CD4-positive, CD25-positive, alpha-beta regulatory T cell (primary cell): ENCODE results near the gene KRTAP20-1. TPM values are rescaled to one million over a fixed set of nuclear protein-coding genes. Genes with fewer than 3 reads are reported as not detected.

Source experiments
- ATAC-seq, 2 donors: fragments of 150-1000 bp; cut with Tn5 transposase; one replicate each; pipeline ENCODE4 v1.10.0; 2021; ENCODE audit warnings: low read depth in 2 of 2, moderate number of reproducible peaks in 2 of 2, moderate library complexity in 1 of 2
- DNase-seq, 3 donors: peaks; one replicate each; pipeline versions ENCODE4 v3.0.0 to v3.0.0-alpha.2; 2012 to 2022; ENCODE audit warnings: mixed read lengths in 1 of 3
- H3K27ac ChIP-seq: one replicate; pipeline ENCODE4 v1.7.0; 2013; ENCODE audit warnings: mild to moderate bottlenecking, low read length; ENCODE audit not compliant: insufficient read depth, poor library complexity, severe bottlenecking
- H3K27me3 ChIP-seq: one replicate; pipeline ENCODE4 v1.7.0; 2013; ENCODE audit warnings: low read length; ENCODE audit not compliant: control insufficient read depth, insufficient read depth
- H3K36me3 ChIP-seq: one replicate; pipeline ENCODE4 v1.7.0; 2013; ENCODE audit warnings: mild to moderate bottlenecking, low read length, moderate library complexity; ENCODE audit not compliant: control insufficient read depth, insufficient read depth
- H3K4me1 ChIP-seq: 2 replicates; pipeline ENCODE4 v1.7.0; 2013; ENCODE audit warnings: mild to moderate bottlenecking, low read length; ENCODE audit not compliant: insufficient read depth, control insufficient read depth, poor library complexity, severe bottlenecking
- H3K4me3 ChIP-seq: one replicate; pipeline ENCODE4 v1.7.0; 2013; ENCODE audit warnings: low read depth, mild to moderate bottlenecking, low read length, moderate library complexity
- H3K9me3 ChIP-seq, 2 experiments: 1 replicate in 1 of 2; 2 replicates in 1 of 2; pipeline ENCODE4 v1.7.0; 2013; ENCODE audit warnings: low read length in 2 of 2, mild to moderate bottlenecking in 1 of 2, moderate library complexity in 1 of 2; ENCODE audit not compliant: control insufficient read depth in 2 of 2
- H3K27ac Mint-ChIP-seq, 3 donors: one replicate each; pipeline ENCODE4 v1.8.0; 2020 to 2022; ENCODE audit warnings: mild to moderate bottlenecking in 3 of 3, mixed read lengths in 3 of 3, moderate library complexity in 2 of 3
- H3K27me3 Mint-ChIP-seq: one replicate; pipeline ENCODE4 v1.8.0; 2022; ENCODE audit warnings: mild to moderate bottlenecking, mixed read lengths
- H3K36me3 Mint-ChIP-seq: one replicate; pipeline ENCODE4 v1.8.0; 2020; ENCODE audit warnings: mixed read lengths
- H3K4me1 Mint-ChIP-seq, 4 donors: one replicate each; pipeline ENCODE4 v1.8.0; 2020 to 2022; ENCODE audit warnings: mixed read lengths in 4 of 4, mild to moderate bottlenecking in 1 of 4
- H3K4me3 Mint-ChIP-seq, 4 donors: one replicate each; pipeline ENCODE4 v1.8.0; 2020 to 2022; ENCODE audit warnings: mild to moderate bottlenecking in 4 of 4, mixed read lengths in 4 of 4, moderate library complexity in 3 of 4
- H3K9me3 Mint-ChIP-seq, 7 donors: one replicate each; pipeline ENCODE4 v1.8.0; 2020 to 2022; ENCODE audit warnings: mixed read lengths in 7 of 7, mild to moderate bottlenecking in 3 of 7, moderate library complexity in 2 of 7
- polyA plus RNA-seq, 4 donors: library from polyadenylated mRNA; unstranded; fragments of 300-500 nt; fragmentation: Illumina TruSeq; gene quantifications; one replicate each; pipeline ENCODE4 v1.2.3, GENCODE V29; 2021
- total RNA-seq: library from RNA; stranded (reverse); gene quantifications from one replicate; pipeline ENCODE4 v1.2.3, GENCODE V29; 2022

Gene KRTAP20-1
- total and polyA plus RNA-seq, 5 donors from 2014 or later = not detected

DNA sequence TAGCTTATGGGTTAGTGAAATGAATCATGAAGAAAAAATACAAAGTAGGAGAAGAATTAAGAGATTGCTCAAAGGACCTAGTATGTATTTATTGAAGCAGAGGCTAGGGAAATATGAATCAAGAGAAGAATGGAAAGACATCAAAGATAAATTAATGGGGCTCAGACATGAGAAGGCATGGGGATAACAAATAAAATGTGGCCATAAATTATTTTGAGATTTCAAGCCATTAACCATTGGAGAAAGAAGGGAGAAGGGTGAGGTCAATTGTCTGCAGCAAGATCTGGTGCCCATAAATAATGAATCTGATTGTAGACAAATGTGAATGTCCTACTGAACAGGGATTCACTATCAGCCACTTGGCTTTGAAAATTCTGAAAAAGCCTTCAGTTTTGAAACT is 36.7 kb downstream of the KRTAP20-1 start:
- H3K27me3 ChIP-seq = no peaks in the 10 kb centered on the region
- ATAC-seq (no peak), DNase-seq (no peak)
- Mint-ChIP-seq H3K4me3 (no peak overlapping the region), H3K36me3 (no peaks in the 10 kb centered on the region), H3K27me3 (no peaks in the 10 kb centered on the region), H3K4me1 (no peaks in the 10 kb centered on the region), H3K9me3 (peaks cover 0 to 7% (median 0%) of the 10 kb centered on the region in 7 donors), H3K27ac (no peak overlapping the region)
- no peaks in the 10 kb centered on the region for H3K9me3 ChIP-seq
- no peaks in the 10 kb centered on the region for H3K36me3 ChIP-seq
- H3K27ac ChIP-seq = no peak overlapping the region
- H3K4me1 ChIP-seq = no peaks in the 10 kb centered on the region
- H3K4me3 ChIP-seq = no peak overlapping the region

Other genes with a start within 250 kb of the KRTAP20-1 start
- gene KRTAP13-2, start 244.2 kb upstream of the KRTAP20-1 start, total RNA-seq = not detected
- gene KRTAP13-2, start 244.2 kb upstream of the KRTAP20-1 start, polyA plus RNA-seq = not detected
- not detected for gene KRTAP13-1, start 220.4 kb upstream of the KRTAP20-1 start, total RNA-seq
- gene KRTAP13-1, start 220.4 kb upstream of the KRTAP20-1 start, polyA plus RNA-seq = not detected
- gene KRTAP13-3, start 190.5 kb upstream of the KRTAP20-1 start, total RNA-seq = not detected
- gene KRTAP13-3, start 190.5 kb upstream of the KRTAP20-1 start, polyA plus RNA-seq = not detected
- gene KRTAP13-4, start 186.2 kb upstream of the KRTAP20-1 start, total RNA-seq = not detected
- not detected for gene KRTAP13-4, start 186.2 kb upstream of the KRTAP20-1 start, polyA plus RNA-seq
- not detected for gene KRTAP15-1, start 176.2 kb upstream of the KRTAP20-1 start, total RNA-seq
- gene KRTAP15-1, start 176.2 kb upstream of the KRTAP20-1 start, polyA plus RNA-seq = not detected
- gene KRTAP19-1, start 136.1 kb upstream of the KRTAP20-1 start, total RNA-seq = not detected
- gene KRTAP19-1, start 136.1 kb upstream of the KRTAP20-1 start, polyA plus RNA-seq = not detected
- not detected for gene KRTAP19-2, start 129.0 kb upstream of the KRTAP20-1 start, total RNA-seq
- gene KRTAP19-2, start 129.0 kb upstream of the KRTAP20-1 start, polyA plus RNA-seq = not detected
- gene KRTAP19-3, start 124.4 kb upstream of the KRTAP20-1 start, total RNA-seq = not detected
- gene KRTAP19-3, start 124.4 kb upstream of the KRTAP20-1 start, polyA plus RNA-seq = not detected
- gene KRTAP19-4, start 119.3 kb upstream of the KRTAP20-1 start, total RNA-seq = not detected
- not detected for gene KRTAP19-4, start 119.3 kb upstream of the KRTAP20-1 start, polyA plus RNA-seq
- gene KRTAP19-5, start 114.3 kb upstream of the KRTAP20-1 start, total RNA-seq = not detected
- not detected for gene KRTAP19-5, start 114.3 kb upstream of the KRTAP20-1 start, polyA plus RNA-seq
- not detected for gene KRTAP19-6, start 74.6 kb upstream of the KRTAP20-1 start, total RNA-seq
- not detected for gene KRTAP19-6, start 74.6 kb upstream of the KRTAP20-1 start, polyA plus RNA-seq
- not detected for gene KRTAP19-7, start 55.1 kb upstream of the KRTAP20-1 start, total RNA-seq
- not detected for gene KRTAP19-7, start 55.1 kb upstream of the KRTAP20-1 start, polyA plus RNA-seq
- not detected for gene KRTAP22-2, start 26.0 kb upstream of the KRTAP20-1 start, total RNA-seq
- not detected for gene KRTAP22-2, start 26.0 kb upstream of the KRTAP20-1 start, polyA plus RNA-seq
- not detected for gene KRTAP6-3, start 24.0 kb upstream of the KRTAP20-1 start, total RNA-seq
- not detected for gene KRTAP6-3, start 24.0 kb upstream of the KRTAP20-1 start, polyA plus RNA-seq
- gene KRTAP6-2, start 17.5 kb upstream of the KRTAP20-1 start, total RNA-seq = not detected
- gene KRTAP6-2, start 17.5 kb upstream of the KRTAP20-1 start, polyA plus RNA-seq = not detected
- not detected for gene KRTAP22-1, start 15.3 kb upstream of the KRTAP20-1 start, total RNA-seq
- gene KRTAP22-1, start 15.3 kb upstream of the KRTAP20-1 start, polyA plus RNA-seq = not detected
- gene KRTAP6-1, start 2.5 kb upstream of the KRTAP20-1 start, total RNA-seq = not detected
- not detected for gene KRTAP6-1, start 2.5 kb upstream of the KRTAP20-1 start, polyA plus RNA-seq
- gene KRTAP20-4, start 4.2 kb downstream of the KRTAP20-1 start, total RNA-seq = not detected
- not detected for gene KRTAP20-4, start 4.2 kb downstream of the KRTAP20-1 start, polyA plus RNA-seq
- not detected for gene KRTAP20-2, start 18.8 kb downstream of the KRTAP20-1 start, total RNA-seq
- not detected for gene KRTAP20-2, start 18.8 kb downstream of the KRTAP20-1 start, polyA plus RNA-seq
- not detected for gene KRTAP20-3, start 26.4 kb downstream of the KRTAP20-1 start, total RNA-seq
- not detected for gene KRTAP20-3, start 26.4 kb downstream of the KRTAP20-1 start, polyA plus RNA-seq
- gene KRTAP21-3, start 102.4 kb downstream of the KRTAP20-1 start, total RNA-seq = not detected
- gene KRTAP21-3, start 102.4 kb downstream of the KRTAP20-1 start, polyA plus RNA-seq = not detected
- not detected for gene KRTAP21-2, start 130.8 kb downstream of the KRTAP20-1 start, total RNA-seq
- gene KRTAP21-2, start 130.8 kb downstream of the KRTAP20-1 start, polyA plus RNA-seq = not detected
- not detected for gene KRTAP21-1, start 139.0 kb downstream of the KRTAP20-1 start, total RNA-seq
- not detected for gene KRTAP21-1, start 139.0 kb downstream of the KRTAP20-1 start, polyA plus RNA-seq
- gene KRTAP8-1, start 196.8 kb downstream of the KRTAP20-1 start, total RNA-seq = not detected
- gene KRTAP8-1, start 196.8 kb downstream of the KRTAP20-1 start, polyA plus RNA-seq = not detected
- not detected for gene KRTAP7-1, start 213.3 kb downstream of the KRTAP20-1 start, total RNA-seq
- gene KRTAP7-1, start 213.3 kb downstream of the KRTAP20-1 start, polyA plus RNA-seq = not detected